Measurements from ENCODE around the gene MAZ. TPM values are rescaled to one million over a fixed set of nuclear protein-coding genes. Genes with fewer than 3 reads are reported as not detected.

Gene MAZ
- total RNA-seq, 3 donors from 2014 or later (not counting 1 experiment from before 2014, with no cell fraction given) = 234 to 265 (median 252) TPM

- TF ChIP-seq, protein P1, sequence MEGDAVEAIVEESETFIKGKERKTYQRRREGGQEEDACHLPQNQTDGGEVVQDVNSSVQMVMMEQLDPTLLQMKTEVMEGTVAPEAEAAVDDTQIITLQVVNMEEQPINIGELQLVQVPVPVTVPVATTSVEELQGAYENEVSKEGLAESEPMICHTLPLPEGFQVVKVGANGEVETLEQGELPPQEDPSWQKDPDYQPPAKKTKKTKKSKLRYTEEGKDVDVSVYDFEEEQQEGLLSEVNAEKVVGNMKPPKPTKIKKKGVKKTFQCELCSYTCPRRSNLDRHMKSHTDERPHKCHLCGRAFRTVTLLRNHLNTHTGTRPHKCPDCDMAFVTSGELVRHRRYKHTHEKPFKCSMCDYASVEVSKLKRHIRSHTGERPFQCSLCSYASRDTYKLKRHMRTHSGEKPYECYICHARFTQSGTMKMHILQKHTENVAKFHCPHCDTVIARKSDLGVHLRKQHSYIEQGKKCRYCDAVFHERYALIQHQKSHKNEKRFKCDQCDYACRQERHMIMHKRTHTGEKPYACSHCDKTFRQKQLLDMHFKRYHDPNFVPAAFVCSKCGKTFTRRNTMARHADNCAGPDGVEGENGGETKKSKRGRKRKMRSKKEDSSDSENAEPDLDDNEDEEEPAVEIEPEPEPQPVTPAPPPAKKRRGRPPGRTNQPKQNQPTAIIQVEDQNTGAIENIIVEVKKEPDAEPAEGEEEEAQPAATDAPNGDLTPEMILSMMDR (IDR thresholded peaks at IDR 0.05) = no peak
These were observed 3.7 kb downstream of the MAZ start for GRCh38 chr16:29809850-29810698.

DNA sequence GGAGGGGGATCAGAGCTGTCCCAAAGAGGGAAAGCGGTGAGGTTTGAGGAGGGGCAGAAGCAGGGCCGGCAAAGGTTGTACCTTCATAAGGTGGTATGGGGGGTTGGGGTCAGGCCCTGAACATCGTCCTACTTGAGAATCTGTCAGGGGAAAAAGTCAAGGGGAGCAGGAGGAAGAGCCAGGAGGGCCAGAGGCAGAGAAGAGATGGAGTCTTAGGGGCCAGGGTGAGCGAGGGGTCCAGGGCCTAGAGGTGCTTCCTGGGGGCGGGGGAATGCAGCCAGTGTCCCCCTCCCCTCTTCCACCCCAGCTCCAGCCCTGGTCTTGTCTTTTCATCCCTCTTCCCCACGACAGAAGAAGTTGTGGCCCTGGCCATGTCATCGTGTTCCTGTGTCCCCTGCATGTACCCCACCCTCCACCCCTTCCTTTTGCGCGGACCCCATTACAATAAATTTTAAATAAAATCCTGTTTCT, 4.4 kb downstream of the MAZ start:
- no peak for ATAC-seq
- H3K9me3 ChIP-seq (ENCODE audit: control insufficient read depth, insufficient read depth, low read length) = no peaks in the 10 kb centered on the region
- no peak for DNase-seq
- peak overlapping the region; percentile 59 for H3K27ac ChIP-seq (ENCODE audit: low read length)
- TF ChIP-seq, protein P1 (IDR thresholded peaks at IDR 0.05) = no peak
- H3K36me3 Mint-ChIP-seq = no peaks in the 10 kb centered on the region
- intact Hi-C loops (cut with micrococcal nuclease) = no loop called here
- peak overlapping the region; percentile 49 for H3K4me3 ChIP-seq (ENCODE audit: low read length)
- peaks cover 37 to 69% of the 10 kb centered on the region in 2 donors for H3K4me1 Mint-ChIP-seq
- WGBS (ENCODE audit: insufficient coverage) = 49% methylated on average over 9 of the region's 9 CpGs
- H3K27ac Mint-ChIP-seq = peak overlapping the region; percentile 78 to 85
- H3K9me3 Mint-ChIP-seq = no peaks in the 10 kb centered on the region
- peak overlapping the region; percentile 87 for H3K4me3 Mint-ChIP-seq
- H3K27me3 ChIP-seq (ENCODE audit: control insufficient read depth, insufficient read depth, low read length) = no peaks in the 10 kb centered on the region
- H3K4me1 ChIP-seq (ENCODE audit: control insufficient read depth, insufficient read depth, low read length) = peaks cover 66% of the 10 kb centered on the region
- H3K36me3 ChIP-seq (ENCODE audit: control insufficient read depth, insufficient read depth, low read length) = peaks cover 20% of the 10 kb centered on the region
- peaks cover 0 to 2% of the 10 kb centered on the region in 2 donors for H3K27me3 Mint-ChIP-seq (ENCODE audit: low read depth in 2 of 2)

More at GRCh38 chr16:29809850-29810698, 3.7 kb downstream of the MAZ start:
- 68% methylated on average over 21 of the region's 23 CpGs for WGBS (ENCODE audit: insufficient coverage)
- Mint-ChIP-seq H3K36me3 (no peaks in the 10 kb centered on the region), H3K27ac (peak overlapping the region; percentile 78 to 85), H3K4me3 (peak overlapping the region; percentile 55), H3K27me3 (ENCODE audit: low read depth in 2 of 2) (peaks cover 0 to 2% of the 10 kb centered on the region in 2 donors), H3K4me1 (peaks cover 35 to 66% of the 10 kb centered on the region in 2 donors), H3K9me3 (no peaks in the 10 kb centered on the region)
- DNase-seq (peak in 1 of 2 donors; percentile 74), ATAC-seq (no peak)
- Histone ChIP-seq H3K4me3 (ENCODE audit: low read length) (no peak overlapping the region), H3K27me3 (ENCODE audit: control insufficient read depth, insufficient read depth, low read length) (no peaks in the 10 kb centered on the region), H3K9me3 (ENCODE audit: control insufficient read depth, insufficient read depth, low read length) (no peaks in the 10 kb centered on the region), H3K36me3 (ENCODE audit: control insufficient read depth, insufficient read depth, low read length) (peaks cover 20% of the 10 kb centered on the region), H3K4me1 (ENCODE audit: control insufficient read depth, insufficient read depth, low read length) (peaks cover 61% of the 10 kb centered on the region), H3K27ac (ENCODE audit: low read length) (peak overlapping the region; percentile 59)
- intact Hi-C loops (cut with micrococcal nuclease) = loop anchor here (5.0 kb wide), 3 partner anchors 162 to 562 kb away; partner anchors contain the start of genes MYL11, TAOK2 and TBC1D10B

GRCh38 chr16:29811170-29811895, 5.0 kb downstream of the MAZ start:
- Histone ChIP-seq H3K4me3 (ENCODE audit: low read length) (peak overlapping the region; percentile 49), H3K4me1 (ENCODE audit: control insufficient read depth, insufficient read depth, low read length) (peaks cover 66% of the 10 kb centered on the region), H3K36me3 (ENCODE audit: control insufficient read depth, insufficient read depth, low read length) (peaks cover 20% of the 10 kb centered on the region), H3K27ac (ENCODE audit: low read length) (peak overlapping the region; percentile 59), H3K27me3 (ENCODE audit: control insufficient read depth, insufficient read depth, low read length) (no peaks in the 10 kb centered on the region), H3K9me3 (ENCODE audit: control insufficient read depth, insufficient read depth, low read length) (no peaks in the 10 kb centered on the region)
- TF ChIP-seq, protein P1 (IDR thresholded peaks at IDR 0.05) = no peak
- peak; percentile 41 to 59 (median 46) for ATAC-seq
- H3K9me3 Mint-ChIP-seq = no peaks in the 10 kb centered on the region
- intact Hi-C loops (cut with micrococcal nuclease) = no loop called here
- no peaks in the 10 kb centered on the region for H3K36me3 Mint-ChIP-seq
- DNase-seq = peak; percentile 71 to 82
- H3K4me1 Mint-ChIP-seq = peaks cover 43 to 75% of the 10 kb centered on the region in 2 donors
- peaks cover 0 to 2% of the 10 kb centered on the region in 2 donors for H3K27me3 Mint-ChIP-seq (ENCODE audit: low read depth in 2 of 2)
- WGBS (ENCODE audit: insufficient coverage) = 2% methylated on average over 31 of the region's 31 CpGs
- peak overlapping the region; percentile 78 to 85 for H3K27ac Mint-ChIP-seq
- peak overlapping the region; percentile 87 for H3K4me3 Mint-ChIP-seq

Measured in natural killer cell (primary cell).